ENCODE measurements around the gene TCL1B. TPM values are rescaled to one million over a fixed set of nuclear protein-coding genes. Genes with fewer than 3 reads are reported as not detected.

The TCL1B gene
- total RNA-seq, 1 experiment from 2014 or later: not detected

DNA sequence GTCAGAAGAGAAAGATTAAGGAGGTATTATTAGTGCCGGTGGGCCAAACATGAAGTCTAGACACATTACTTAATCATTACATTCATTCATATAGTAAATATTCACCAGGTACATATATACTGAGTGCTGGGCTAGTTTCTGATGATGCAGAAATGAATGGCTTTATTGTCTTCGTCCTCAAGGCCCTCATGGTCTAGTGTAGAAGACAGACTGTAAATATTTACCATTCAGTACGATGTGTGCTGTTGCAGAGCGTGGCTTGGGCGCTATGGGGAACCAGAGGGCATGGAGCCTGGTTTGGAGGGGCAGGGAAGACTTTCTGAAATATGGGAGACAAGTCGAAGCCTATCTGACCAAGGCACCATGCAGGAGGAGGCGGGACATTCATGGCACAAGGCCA, 37.0 kb upstream of the TCL1B start:
- Mint-ChIP-seq H3K27me3 (ENCODE audit: unreplicated experiment) (peaks cover 59% of the 10 kb centered on the region), H3K27ac (ENCODE audit: unreplicated experiment) (no peak overlapping the region)

DNA sequence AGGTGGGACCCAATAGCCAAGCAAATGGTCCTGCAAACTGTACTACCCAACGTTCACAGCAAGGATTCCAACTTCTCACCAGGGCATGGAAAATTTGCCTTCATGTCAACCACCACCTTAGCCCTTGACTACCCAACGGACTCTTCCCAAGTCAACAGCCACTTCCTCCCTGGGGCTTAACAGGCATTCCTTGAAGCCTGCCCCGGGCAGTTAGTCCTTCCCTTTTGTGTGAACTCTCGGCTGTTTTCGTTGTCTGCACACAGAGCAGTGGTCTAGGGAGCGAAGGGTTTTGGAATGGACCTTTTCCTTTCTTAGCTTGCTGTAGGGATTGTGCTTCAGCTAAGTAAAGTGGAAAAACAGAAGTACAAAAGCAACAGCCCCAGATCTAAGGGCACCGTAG, 35.2 kb upstream of the TCL1B start:
- peaks cover 59% of the 10 kb centered on the region for H3K27me3 Mint-ChIP-seq (ENCODE audit: unreplicated experiment)

More for the DNA sequence above, 37.0 kb upstream of the TCL1B start:
- TF ChIP-seq, protein P1, sequence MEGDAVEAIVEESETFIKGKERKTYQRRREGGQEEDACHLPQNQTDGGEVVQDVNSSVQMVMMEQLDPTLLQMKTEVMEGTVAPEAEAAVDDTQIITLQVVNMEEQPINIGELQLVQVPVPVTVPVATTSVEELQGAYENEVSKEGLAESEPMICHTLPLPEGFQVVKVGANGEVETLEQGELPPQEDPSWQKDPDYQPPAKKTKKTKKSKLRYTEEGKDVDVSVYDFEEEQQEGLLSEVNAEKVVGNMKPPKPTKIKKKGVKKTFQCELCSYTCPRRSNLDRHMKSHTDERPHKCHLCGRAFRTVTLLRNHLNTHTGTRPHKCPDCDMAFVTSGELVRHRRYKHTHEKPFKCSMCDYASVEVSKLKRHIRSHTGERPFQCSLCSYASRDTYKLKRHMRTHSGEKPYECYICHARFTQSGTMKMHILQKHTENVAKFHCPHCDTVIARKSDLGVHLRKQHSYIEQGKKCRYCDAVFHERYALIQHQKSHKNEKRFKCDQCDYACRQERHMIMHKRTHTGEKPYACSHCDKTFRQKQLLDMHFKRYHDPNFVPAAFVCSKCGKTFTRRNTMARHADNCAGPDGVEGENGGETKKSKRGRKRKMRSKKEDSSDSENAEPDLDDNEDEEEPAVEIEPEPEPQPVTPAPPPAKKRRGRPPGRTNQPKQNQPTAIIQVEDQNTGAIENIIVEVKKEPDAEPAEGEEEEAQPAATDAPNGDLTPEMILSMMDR (IDR thresholded peaks at IDR 0.05; ENCODE audit: unreplicated experiment): no peak
- CTCF ChIA-PET: no interaction called here
- DNase-seq: no peak
- Mint-ChIP-seq H3K4me3 (ENCODE audit: low read depth, unreplicated experiment) (no peak overlapping the region), H3K9me3 (ENCODE audit: low read depth, unreplicated experiment) (no peaks in the 10 kb centered on the region), H3K36me3 (ENCODE audit: insufficient read depth, unreplicated experiment) (no peaks in the 10 kb centered on the region), H3K4me1 (ENCODE audit: low read depth, unreplicated experiment) (no peaks in the 10 kb centered on the region)
- BruUV-seq (replicated peaks): no TSS peak
- intact Hi-C loops (cut with micrococcal nuclease; ENCODE audit: unreplicated experiment): no loop called here

DNA sequence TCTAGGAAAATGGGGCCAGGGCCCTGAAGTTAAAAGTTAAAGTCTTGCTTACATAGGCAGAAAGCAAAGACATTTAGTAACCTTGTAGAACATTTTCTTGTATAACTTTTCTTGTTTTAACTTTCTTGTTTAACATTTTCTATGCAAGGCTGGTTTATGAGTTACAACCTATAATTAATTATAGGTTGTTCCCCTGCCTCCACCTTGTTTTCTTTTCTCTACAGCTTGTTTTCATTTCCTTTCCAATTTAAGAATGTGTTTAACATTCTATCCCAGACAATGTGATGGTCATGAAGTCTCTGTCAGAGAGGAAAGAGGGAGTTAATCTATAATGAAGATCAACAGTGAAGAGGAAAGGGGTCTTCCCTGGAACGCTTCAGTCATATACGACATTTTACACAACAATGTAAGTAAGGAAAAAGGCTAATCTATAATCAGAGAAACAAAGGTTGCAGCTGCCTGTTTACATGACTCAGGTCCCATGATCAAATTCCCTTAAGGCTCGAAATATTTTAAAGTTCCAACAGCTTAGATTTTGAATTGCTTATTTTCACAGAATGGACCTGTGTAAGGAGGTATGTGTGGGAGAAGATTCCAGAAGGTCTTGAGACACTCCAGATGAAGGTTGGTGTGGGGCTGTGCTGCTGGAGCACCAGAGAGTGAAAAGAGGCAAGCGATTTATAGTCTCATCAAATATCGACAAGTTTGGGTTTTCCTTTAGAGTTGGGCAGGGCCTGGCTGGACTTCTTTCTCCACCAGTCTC, 34.2 kb upstream of the TCL1B start:
- H3K4me3 Mint-ChIP-seq (ENCODE audit: low read depth, unreplicated experiment): no peak overlapping the region
- no peaks in the 10 kb centered on the region for H3K36me3 Mint-ChIP-seq (ENCODE audit: insufficient read depth, unreplicated experiment)
- intact Hi-C loops (cut with micrococcal nuclease; ENCODE audit: unreplicated experiment): no loop called here
- CTCF ChIA-PET: no interaction called here
- DNase-seq: no peak
- BruUV-seq (replicated peaks): no TSS peak
- H3K27me3 Mint-ChIP-seq (ENCODE audit: unreplicated experiment): peaks cover 65% of the 10 kb centered on the region
- TF ChIP-seq, protein P1 (IDR thresholded peaks at IDR 0.05; ENCODE audit: unreplicated experiment): no peak
- no peak overlapping the region for H3K27ac Mint-ChIP-seq (ENCODE audit: unreplicated experiment)
- H3K9me3 Mint-ChIP-seq (ENCODE audit: low read depth, unreplicated experiment): no peaks in the 10 kb centered on the region
- no peaks in the 10 kb centered on the region for H3K4me1 Mint-ChIP-seq (ENCODE audit: low read depth, unreplicated experiment)

More for the DNA sequence above, 35.2 kb upstream of the TCL1B start:
- no peaks in the 10 kb centered on the region for H3K36me3 Mint-ChIP-seq (ENCODE audit: insufficient read depth, unreplicated experiment)
- intact Hi-C loops (cut with micrococcal nuclease; ENCODE audit: unreplicated experiment): no loop called here
- no peaks in the 10 kb centered on the region for H3K4me1 Mint-ChIP-seq (ENCODE audit: low read depth, unreplicated experiment)
- no peaks in the 10 kb centered on the region for H3K9me3 Mint-ChIP-seq (ENCODE audit: low read depth, unreplicated experiment)
- no peak overlapping the region for H3K27ac Mint-ChIP-seq (ENCODE audit: unreplicated experiment)
- BruUV-seq (replicated peaks): no TSS peak
- TF ChIP-seq, protein P1 (IDR thresholded peaks at IDR 0.05; ENCODE audit: unreplicated experiment): no peak
- CTCF ChIA-PET: no interaction called here
- DNase-seq: no peak
- H3K4me3 Mint-ChIP-seq (ENCODE audit: low read depth, unreplicated experiment): no peak overlapping the region

DNA sequence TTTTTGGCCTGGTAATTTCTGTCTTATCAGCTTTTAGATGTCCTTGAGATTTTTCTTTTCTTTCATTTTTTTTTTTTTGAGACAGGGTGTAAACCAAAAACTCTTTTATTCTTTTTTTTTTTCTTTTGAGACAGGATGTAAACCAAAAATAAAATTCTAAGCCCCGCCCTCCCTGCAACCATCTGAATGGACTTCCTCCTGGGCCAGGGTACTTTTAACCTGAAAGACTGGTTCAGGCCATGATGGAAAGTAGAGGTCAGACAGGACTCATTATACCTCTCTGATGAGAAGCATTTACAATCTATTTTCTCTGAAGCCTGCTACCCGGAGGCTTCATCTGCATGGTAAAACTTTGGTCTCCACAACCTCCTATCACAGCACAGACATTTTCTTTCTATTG, 33.5 kb upstream of the TCL1B start:
- Mint-ChIP-seq H3K4me1 (ENCODE audit: low read depth, unreplicated experiment) (no peaks in the 10 kb centered on the region), H3K27me3 (ENCODE audit: unreplicated experiment) (peaks cover 65% of the 10 kb centered on the region), H3K36me3 (ENCODE audit: insufficient read depth, unreplicated experiment) (no peaks in the 10 kb centered on the region), H3K27ac (ENCODE audit: unreplicated experiment) (no peak overlapping the region), H3K9me3 (ENCODE audit: low read depth, unreplicated experiment) (no peaks in the 10 kb centered on the region), H3K4me3 (ENCODE audit: low read depth, unreplicated experiment) (no peak overlapping the region)
- no peak for DNase-seq
- no TSS peak for BruUV-seq (replicated peaks)
- TF ChIP-seq, protein P1 (IDR thresholded peaks at IDR 0.05; ENCODE audit: unreplicated experiment): no peak
- CTCF ChIA-PET: no interaction called here
- intact Hi-C loops (cut with micrococcal nuclease; ENCODE audit: unreplicated experiment): no loop called here

All from Calu3 (cell line).